Measurements from ENCODE around the gene ADGRV1. TPM values are rescaled to one million over a fixed set of nuclear protein-coding genes. Genes with fewer than 3 reads are reported as not detected.

The ADGRV1 gene
- total RNA-seq, result 7.1 TPM

- DNase-seq, result peak; percentile 60
These were observed at the start of gene ADGRV1 for GRCh38 chr5:90558344-90559192. TSS of gene ADGRV1 (plus strand) at chr5:90558797. CDS start at chr5:90558896, 99 bp downstream.

- DNase-seq, result no peak
These were observed 48.2 kb upstream of the ADGRV1 start for GRCh38 chr5:90510438-90510837.

- no peak for DNase-seq
These were observed 44.1 kb upstream of the ADGRV1 start for GRCh38 chr5:90514520-90514919.

- DNase-seq, result no peak
These were observed 39.9 kb upstream of the ADGRV1 start for GRCh38 chr5:90518661-90519060.

- no peak for DNase-seq
These were observed 39.5 kb upstream of the ADGRV1 start for GRCh38 chr5:90519081-90519480.

- peak; percentile 61 for DNase-seq
These were observed 29.9 kb upstream of the ADGRV1 start for GRCh38 chr5:90528601-90529193.

- DNase-seq, result peak; percentile 99
These were observed 29.2 kb upstream of the ADGRV1 start, which contains the start of gene LYSMD3 for GRCh38 chr5:90529194-90529938. TSS of gene LYSMD3 (minus strand) at chr5:90529584. CDS start at chr5:90525289, 4,295 bp downstream.

GRCh38 chr5:90529939-90530677, 28.5 kb upstream of the ADGRV1 start:
- peak; percentile 90 for DNase-seq

GRCh38 chr5:90530736-90531487, 27.7 kb upstream of the ADGRV1 start:
- DNase-seq, result peak; percentile 11

GRCh38 chr5:90533794-90534193, 24.8 kb upstream of the ADGRV1 start:
- no peak for DNase-seq

GRCh38 chr5:90534922-90535321, 23.7 kb upstream of the ADGRV1 start:
- no peak for DNase-seq

- no peak for DNase-seq
These were observed 15.6 kb upstream of the ADGRV1 start for GRCh38 chr5:90542827-90543519.

- DNase-seq, result no peak
These were observed 13.1 kb upstream of the ADGRV1 start for GRCh38 chr5:90545511-90545910.

GRCh38 chr5:90546216-90546837, 12.3 kb upstream of the ADGRV1 start:
- no peak for DNase-seq

GRCh38 chr5:90547072-90547536, 11.5 kb upstream of the ADGRV1 start:
- no peak for DNase-seq

- no peak for DNase-seq
These were observed 10.5 kb upstream of the ADGRV1 start for GRCh38 chr5:90548069-90548593.

GRCh38 chr5:90549223-90549622, 9.4 kb upstream of the ADGRV1 start:
- DNase-seq, result no peak

GRCh38 chr5:90549729-90550275, 8.8 kb upstream of the ADGRV1 start:
- no peak for DNase-seq

- no peak for DNase-seq
These were observed 7.6 kb upstream of the ADGRV1 start for GRCh38 chr5:90550963-90551362.

- no peak for DNase-seq
These were observed 7.2 kb upstream of the ADGRV1 start for GRCh38 chr5:90551376-90551775.

All from tongue (tissue), 2 donors.